Measurements from ENCODE around the gene HSD17B10.

The HSD17B10 gene

DNA sequence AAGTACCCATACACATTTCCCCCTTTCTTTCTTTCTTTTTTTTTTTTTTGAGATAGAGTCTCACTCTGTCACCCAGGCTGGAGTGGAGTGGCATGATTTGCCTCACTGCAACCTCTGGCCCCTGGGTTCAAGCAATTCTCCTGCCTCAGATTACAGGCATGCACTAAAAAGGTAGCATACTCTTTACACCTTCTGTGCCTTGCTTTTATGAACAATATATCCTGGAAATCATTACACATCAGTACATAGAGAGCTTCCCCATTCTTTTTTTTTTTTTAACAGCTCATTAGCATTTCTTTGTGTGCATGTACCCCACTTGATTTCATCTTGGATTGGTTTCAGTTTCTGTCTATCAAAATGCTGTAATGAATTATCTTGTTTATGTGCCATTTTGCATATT is 18.6 kb upstream of the HSD17B10 start:
- no peaks in the 10 kb centered on the region for H3K27me3 ChIP-seq
- DNase-seq: no peak
- intact Hi-C loops (cut with DNase I; ENCODE audit: low total_unique reads): no loop called here
- H3K4me3 ChIP-seq: no peak overlapping the region
- TF ChIP-seq, protein P1, sequence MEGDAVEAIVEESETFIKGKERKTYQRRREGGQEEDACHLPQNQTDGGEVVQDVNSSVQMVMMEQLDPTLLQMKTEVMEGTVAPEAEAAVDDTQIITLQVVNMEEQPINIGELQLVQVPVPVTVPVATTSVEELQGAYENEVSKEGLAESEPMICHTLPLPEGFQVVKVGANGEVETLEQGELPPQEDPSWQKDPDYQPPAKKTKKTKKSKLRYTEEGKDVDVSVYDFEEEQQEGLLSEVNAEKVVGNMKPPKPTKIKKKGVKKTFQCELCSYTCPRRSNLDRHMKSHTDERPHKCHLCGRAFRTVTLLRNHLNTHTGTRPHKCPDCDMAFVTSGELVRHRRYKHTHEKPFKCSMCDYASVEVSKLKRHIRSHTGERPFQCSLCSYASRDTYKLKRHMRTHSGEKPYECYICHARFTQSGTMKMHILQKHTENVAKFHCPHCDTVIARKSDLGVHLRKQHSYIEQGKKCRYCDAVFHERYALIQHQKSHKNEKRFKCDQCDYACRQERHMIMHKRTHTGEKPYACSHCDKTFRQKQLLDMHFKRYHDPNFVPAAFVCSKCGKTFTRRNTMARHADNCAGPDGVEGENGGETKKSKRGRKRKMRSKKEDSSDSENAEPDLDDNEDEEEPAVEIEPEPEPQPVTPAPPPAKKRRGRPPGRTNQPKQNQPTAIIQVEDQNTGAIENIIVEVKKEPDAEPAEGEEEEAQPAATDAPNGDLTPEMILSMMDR (IDR thresholded peaks at IDR 0.05): no peak
- no peaks in the 10 kb centered on the region for H3K4me1 ChIP-seq
- H3K9me3 ChIP-seq: no peaks in the 10 kb centered on the region
- no peak overlapping the region for H3K27ac ChIP-seq
- no peaks in the 10 kb centered on the region for H3K36me3 ChIP-seq

DNA sequence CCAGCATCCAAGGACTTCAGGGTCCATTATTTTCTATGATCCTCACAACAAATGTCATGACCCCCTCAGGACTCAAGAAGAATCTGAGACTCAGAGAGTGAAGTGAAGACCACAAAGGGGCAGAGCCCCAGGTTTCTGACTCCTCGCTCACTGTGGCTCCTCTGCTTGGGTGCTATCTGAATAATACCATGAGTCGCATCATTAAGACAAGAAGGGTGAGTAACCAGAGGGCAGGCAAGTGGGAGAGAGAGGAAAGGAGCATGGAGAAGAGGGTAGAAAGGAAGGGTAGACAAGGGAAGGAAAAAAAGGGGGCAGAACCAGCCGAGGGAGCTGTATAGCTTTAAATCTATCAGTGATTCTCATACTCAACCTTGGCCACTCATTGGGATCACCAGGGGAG is 15.5 kb upstream of the HSD17B10 start:
- Histone ChIP-seq H3K27me3 (no peaks in the 10 kb centered on the region), H3K9me3 (no peaks in the 10 kb centered on the region), H3K36me3 (no peaks in the 10 kb centered on the region), H3K27ac (no peak overlapping the region), H3K4me1 (no peaks in the 10 kb centered on the region), H3K4me3 (no peak overlapping the region)
- intact Hi-C loops (cut with DNase I; ENCODE audit: low total_unique reads): no loop called here
- no peak for DNase-seq
- TF ChIP-seq, protein P1 (IDR thresholded peaks at IDR 0.05): no peak

- H3K4me3 ChIP-seq: no peak overlapping the region
- no peak for DNase-seq
- H3K27me3 ChIP-seq: no peaks in the 10 kb centered on the region
- no peaks in the 10 kb centered on the region for H3K9me3 ChIP-seq
- TF ChIP-seq, protein P1 (IDR thresholded peaks at IDR 0.05): no peak
- H3K4me1 ChIP-seq: no peaks in the 10 kb centered on the region
- intact Hi-C loops (cut with DNase I; ENCODE audit: low total_unique reads): no loop called here
- H3K27ac ChIP-seq: no peak overlapping the region
- no peaks in the 10 kb centered on the region for H3K36me3 ChIP-seq
Observed at GRCh38 chrX:53447441-53447840, 13.3 kb upstream of the HSD17B10 start.

DNA sequence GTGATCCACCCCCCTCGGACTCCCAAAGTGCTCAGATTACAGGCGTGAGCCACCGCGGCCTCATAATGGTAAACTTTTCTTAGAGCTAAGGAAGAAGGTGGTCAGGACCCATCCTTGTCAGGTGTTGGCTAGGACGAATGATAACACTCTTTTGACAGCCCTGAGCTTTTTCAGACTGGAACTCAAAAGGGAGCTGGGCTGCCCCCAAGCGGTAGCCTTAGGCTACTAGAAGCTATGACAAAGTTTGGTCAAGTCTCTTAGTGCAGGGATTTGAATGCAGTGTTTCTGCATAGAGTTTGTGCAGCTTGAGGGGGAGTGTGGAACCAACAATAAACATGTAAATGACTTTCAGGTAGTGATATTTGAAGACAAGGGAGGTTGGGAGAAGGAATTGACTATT is 11.8 kb upstream of the HSD17B10 start:
- TF ChIP-seq, protein P1 (IDR thresholded peaks at IDR 0.05): peak in 1 of 2 experiments; percentile 33
- peaks cover 0 to 8% (median 3%) of the 10 kb centered on the region in 4 donors for H3K4me1 ChIP-seq
- no peak overlapping the region for H3K4me3 ChIP-seq
- no peaks in the 10 kb centered on the region for H3K27me3 ChIP-seq
- no peaks in the 10 kb centered on the region for H3K36me3 ChIP-seq
- no peak overlapping the region for H3K27ac ChIP-seq
- DNase-seq: no peak
- no peaks in the 10 kb centered on the region for H3K9me3 ChIP-seq
- intact Hi-C loops (cut with DNase I; ENCODE audit: low total_unique reads): no loop called here

DNA sequence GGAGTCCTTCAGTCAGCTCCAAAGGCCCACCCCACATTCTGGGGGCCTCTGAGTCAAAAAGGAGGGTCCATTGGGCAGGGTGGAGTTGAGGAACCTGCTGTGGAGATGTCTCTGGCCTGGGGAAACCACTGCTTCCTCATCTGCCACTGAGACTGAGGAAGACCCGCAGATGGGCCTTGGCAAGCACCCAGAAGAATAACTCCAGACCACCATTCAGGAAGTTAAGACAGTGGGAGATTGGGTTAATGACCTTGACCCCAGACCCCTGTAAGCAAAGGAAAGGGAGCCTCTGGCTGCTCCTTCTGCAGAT is 8.1 kb upstream of the HSD17B10 start:
- H3K4me1 ChIP-seq: peaks cover 0 to 15% (median 6%) of the 10 kb centered on the region in 4 donors
- H3K9me3 ChIP-seq: no peaks in the 10 kb centered on the region
- TF ChIP-seq, protein P1 (IDR thresholded peaks at IDR 0.05): no peak
- peak overlapping the region; percentile 3 to 71 for H3K27ac ChIP-seq
- intact Hi-C loops (cut with DNase I; ENCODE audit: low total_unique reads): loop anchor here (5.0 kb wide), 1 partner anchor 125 kb away; no protein-coding TSS in a partner anchor
- no peak for DNase-seq
- H3K4me3 ChIP-seq: no peak overlapping the region
- H3K27me3 ChIP-seq: no peaks in the 10 kb centered on the region
- no peaks in the 10 kb centered on the region for H3K36me3 ChIP-seq
